IMR-90 (cell line): Measurements from ENCODE around the gene TWIST2. TPM values are rescaled to one million over a fixed set of nuclear protein-coding genes. Genes with fewer than 3 reads are reported as not detected.

Experiments used
- ATAC-seq: fragments of 200-7000 bp; cut with Tn5 transposase; 2 replicates; pipeline ENCODE4 v1.9.1; 2020; ENCODE audit warnings: low read depth, mild to moderate bottlenecking, moderate library complexity
- BruUV-seq: library from RNA; stranded (reverse); fragments of 400-500 nt; replicated peaks from 2 replicates; lab custom pipeline; 2021; lab: Mats Ljungman, UMichigan
- CTCF ChIA-PET: fragments of 300-600 bp; formaldehyde crosslinking; extraction: SDS; loops from one replicate; lab custom pipeline; 2021; ENCODE audit warnings: antibody characterized with exemption; lab: Yijun Ruan, JAX
- POLR2A ChIA-PET: fragments of 300-600 bp; sonication (Branson Sonifier 250); formaldehyde crosslinking; loops from one replicate; lab custom pipeline; 2022; ENCODE audit warnings: antibody characterized with exemption; ENCODE audit not compliant: unreplicated experiment; lab: Charles Lee
- DNase-seq: peaks from one replicate; pipeline ENCODE4 v3.0.0; 2013
- H2AFZ ChIP-seq: replicated peaks from 2 replicates; pipeline ENCODE3; 2013; ENCODE audit warnings: low read length, mild to moderate bottlenecking; ENCODE audit not compliant: poor library complexity
- H2AK5ac ChIP-seq: 2 replicates; pipeline ENCODE4 v1.6.1; 2013; ENCODE audit warnings: low read depth, low read length, inconsistent platforms
- H2AK9ac ChIP-seq: replicated peaks from 2 replicates; pipeline ENCODE3; 2013; ENCODE audit warnings: mild to moderate bottlenecking, low read depth, low read length, moderate library complexity; ENCODE audit not compliant: poor library complexity
- H2BK120ac ChIP-seq: 2 replicates; pipeline ENCODE4 v1.6.1; 2013; ENCODE audit warnings: low read depth, low read length, inconsistent platforms
- H2BK15ac ChIP-seq: 3 replicates; pipeline ENCODE4 v1.6.1; 2013; ENCODE audit warnings: low read depth, low read length, inconsistent platforms
- H2BK20ac ChIP-seq: 2 replicates; pipeline ENCODE4 v1.6.1; 2013; ENCODE audit warnings: low read depth, mild to moderate bottlenecking, inconsistent platforms, low read length, moderate library complexity
- H2BK5ac ChIP-seq: 2 replicates; pipeline ENCODE4 v1.6.1; 2013; ENCODE audit warnings: mild to moderate bottlenecking, low read depth, low read length, inconsistent platforms; ENCODE audit not compliant: poor library complexity, severe bottlenecking
- H3K14ac ChIP-seq: replicated peaks from 2 replicates; pipeline ENCODE4 v1.6.1; 2013; ENCODE audit warnings: low read depth, low read length, inconsistent platforms
- H3K18ac ChIP-seq: 2 replicates; pipeline ENCODE4 v1.6.1; 2013; ENCODE audit warnings: low read depth, low read length, control low read depth
- H3K23ac ChIP-seq: 2 replicates; pipeline ENCODE4 v1.6.1; 2013; ENCODE audit warnings: low read depth, low read length, inconsistent platforms
- H3K27ac ChIP-seq: 2 replicates; pipeline ENCODE4 v1.5.1; 2013; ENCODE audit warnings: mild to moderate bottlenecking, control low read depth, low read length; ENCODE audit not compliant: insufficient read depth
- H3K27me3 ChIP-seq: 2 replicates; pipeline ENCODE4 v1.6.1; 2013; ENCODE audit warnings: low read length; ENCODE audit not compliant: control insufficient read depth, insufficient read depth
- H3K36me3 ChIP-seq: 2 replicates; pipeline ENCODE4 v1.6.1; 2013; ENCODE audit warnings: low read length, mixed read lengths; ENCODE audit not compliant: control insufficient read depth, insufficient read depth
- H3K4ac ChIP-seq: 2 replicates; pipeline ENCODE4 v1.6.1; 2013; ENCODE audit warnings: low read depth, low read length, inconsistent platforms
- H3K4me1 ChIP-seq: 2 replicates; pipeline ENCODE4 v1.6.1; 2013; ENCODE audit warnings: low read length, mixed read lengths; ENCODE audit not compliant: control insufficient read depth, insufficient read depth
- H3K4me2 ChIP-seq: 2 replicates; pipeline ENCODE4 v1.6.1; 2013; ENCODE audit warnings: low read depth, mild to moderate bottlenecking, control low read depth, low read length, moderate library complexity
- H3K4me3 ChIP-seq: 2 replicates; pipeline ENCODE4 v1.5.1; 2013; ENCODE audit warnings: low read depth, mild to moderate bottlenecking, control low read depth, low read length, moderate library complexity; ENCODE audit not compliant: insufficient read depth
- H3K56ac ChIP-seq: 2 replicates; pipeline ENCODE4 v1.6.1; 2013; ENCODE audit warnings: low read length, inconsistent platforms; ENCODE audit not compliant: insufficient read depth; ENCODE audit errors: extremely low read depth
- H3K79me1 ChIP-seq, 2 experiments: 2 replicates each; pipeline ENCODE4 v1.6.1; 2013; ENCODE audit warnings: low read length in 2 of 2, inconsistent platforms in 1 of 2, low read depth in 1 of 2
- H3K9ac ChIP-seq: 2 replicates; pipeline ENCODE4 v1.6.1; 2013; ENCODE audit warnings: low read depth, low read length, control low read depth
- H3K9me1 ChIP-seq: 2 replicates; pipeline ENCODE4 v1.6.1; 2013; ENCODE audit warnings: low read length, inconsistent platforms; ENCODE audit not compliant: insufficient read depth
- H3K9me3 ChIP-seq: 2 replicates; pipeline ENCODE4 v1.6.1; 2013; ENCODE audit warnings: low read length; ENCODE audit not compliant: control insufficient read depth, insufficient read depth
- H4K20me1 ChIP-seq: 2 replicates; pipeline ENCODE4 v1.6.1; 2013; ENCODE audit warnings: low read length, inconsistent platforms; ENCODE audit not compliant: insufficient read depth
- H4K5ac ChIP-seq: 2 replicates; pipeline ENCODE4 v1.6.1; 2013; ENCODE audit warnings: mild to moderate bottlenecking, low read depth, low read length, control low read depth
- H4K8ac ChIP-seq, 2 experiments: 2 replicates each; pipeline ENCODE4 v1.6.1; 2013; ENCODE audit warnings: low read depth in 2 of 2, low read length in 2 of 2, control low read depth in 1 of 2, inconsistent platforms in 1 of 2
- H4K91ac ChIP-seq: 2 replicates; pipeline ENCODE4 v1.6.1; 2013; ENCODE audit warnings: low read depth, low read length, inconsistent platforms; ENCODE audit not compliant: insufficient read depth
- BHLHE40 ChIP-seq: fragments of 150-350 bp; IDR thresholded peaks from 2 replicates; pipeline ENCODE4 v1.6.1; 2016; ENCODE audit warnings: mild to moderate bottlenecking, low read depth, low read length
- CEBPB ChIP-seq: IDR thresholded peaks from 2 replicates; pipeline ENCODE4 v1.6.1; 2012; ENCODE audit warnings: low read depth, low read length, improper control_type of control experiment
- CHD1 ChIP-seq: IDR thresholded peaks from 2 replicates; pipeline ENCODE4 v1.6.1; 2012; ENCODE audit warnings: low read depth, low read length, improper control_type of control experiment
- CTCF ChIP-seq: conservative IDR thresholded peaks from 2 replicates; pipeline ENCODE4 v1.5.1; 2012; ENCODE audit warnings: mild to moderate bottlenecking, low read depth, low read length, improper control_type of control experiment
- ELK1 ChIP-seq: fragments of 150-350 bp; IDR thresholded peaks from 2 replicates; pipeline ENCODE4 v1.6.1; 2016; ENCODE audit warnings: low read depth, mild to moderate bottlenecking, low read length, moderate library complexity, borderline replicate concordance
- FOS ChIP-seq: fragments of 150-350 bp; IDR thresholded peaks from 2 replicates; pipeline ENCODE4 v1.6.1; 2016; ENCODE audit warnings: low read depth, low read length
- MAFK ChIP-seq: IDR thresholded peaks from 2 replicates; pipeline ENCODE4 v1.6.1; 2012; ENCODE audit warnings: low read depth, low read length, improper control_type of control experiment
- MAZ ChIP-seq: IDR thresholded peaks from 2 replicates; pipeline ENCODE4 v1.6.1; 2012; ENCODE audit warnings: low read depth, mild to moderate bottlenecking, low read length, improper control_type of control experiment, moderate library complexity, borderline replicate concordance
- MXI1 ChIP-seq: IDR thresholded peaks from 2 replicates; pipeline ENCODE4 v1.6.1; 2012; ENCODE audit warnings: low read depth, mild to moderate bottlenecking, low read length, moderate library complexity, borderline replicate concordance
- NFE2L2 ChIP-seq: fragments of 150-350 bp; IDR thresholded peaks from 2 replicates; pipeline ENCODE4 v1.6.1; 2016; ENCODE audit warnings: low read depth, mild to moderate bottlenecking, low read length
- POLR2A ChIP-seq: IDR thresholded peaks from 2 replicates; pipeline ENCODE4 v1.6.1; 2012; ENCODE audit warnings: mild to moderate bottlenecking, low read depth, low read length
- RAD21 ChIP-seq: IDR thresholded peaks from 2 replicates; pipeline ENCODE4 v1.6.1; 2012; ENCODE audit warnings: low read length, improper control_type of control experiment
- RCOR1 ChIP-seq: IDR thresholded peaks from 2 replicates; pipeline ENCODE4 v1.6.1; 2012; ENCODE audit warnings: mild to moderate bottlenecking, low read length, improper control_type of control experiment; ENCODE audit not compliant: insufficient replicate concordance
- RFX5 ChIP-seq: IDR thresholded peaks from 2 replicates; pipeline ENCODE4 v1.8.0; 2012; ENCODE audit warnings: low read depth, mild to moderate bottlenecking, low read length, moderate library complexity
- SMC3 ChIP-seq: fragments of 150-350 bp; IDR thresholded peaks from 2 replicates; pipeline ENCODE4 v1.6.1; 2016; ENCODE audit warnings: low read depth, mild to moderate bottlenecking, antibody characterized with exemption, low read length, moderate library complexity
- USF2 ChIP-seq: fragments of 150-350 bp; IDR thresholded peaks from 2 replicates; pipeline ENCODE4 v1.6.1; 2017; ENCODE audit warnings: mild to moderate bottlenecking, antibody characterized with exemption, low read length, low read depth
- WGBS, 2 experiments: methylation state at CpG; one replicate each; pipeline versions ENCODE4 v1.1.5 to v1.1.7; 2013; ENCODE audit warnings: missing lambda C conversion rate in 2 of 2; ENCODE audit not compliant: insufficient read length in 1 of 2; ENCODE audit errors: extremely low coverage in 2 of 2; 5-methylcytosine and 5-hydroxymethylcytosine counted together
- dilution Hi-C: fragments of 300-500 bp; cut with HindIII; formaldehyde crosslinking; loops from one replicate; pipeline ENCODE4 v1.14.3; 2018; ENCODE audit warnings: low sequenced_read_pairs; ENCODE audit not compliant: unreplicated experiment
- in situ Hi-C: fragments of 300-500 bp; cut with MboI; formaldehyde crosslinking; loops from 3 replicates; pipeline ENCODE4 v1.14.3; 2019; ENCODE audit warnings: low sequenced_read_pairs, inconsistent platforms, mixed read lengths
- intact Hi-C: fragments of 100-400 bp; cut with micrococcal nuclease; formaldehyde crosslinking; loops from 2 replicates; pipeline ENCODE4 v1.10.0; 2022
- polyA plus RNA-seq, 3 experiments: library from polyadenylated mRNA; depleted of rRNA; stranded (reverse); fragments of >200 nt; gene quantifications; 2 replicates each; pipeline ENCODE4 v1.2.3, GENCODE V29; 2012; ENCODE audit warnings: low replicate concordance in 1 of 3
- total RNA-seq: library from RNA; depleted of rRNA; stranded (reverse); fragments of >200 nt; gene quantifications from 2 replicates; pipeline ENCODE4 v1.2.3, GENCODE V29; 2012

Gene TWIST2
- total and polyA plus RNA-seq, 2 of the 4 experiments (the other 2 are of a cell fraction): 9.3 to 33.6 TPM

DNA sequence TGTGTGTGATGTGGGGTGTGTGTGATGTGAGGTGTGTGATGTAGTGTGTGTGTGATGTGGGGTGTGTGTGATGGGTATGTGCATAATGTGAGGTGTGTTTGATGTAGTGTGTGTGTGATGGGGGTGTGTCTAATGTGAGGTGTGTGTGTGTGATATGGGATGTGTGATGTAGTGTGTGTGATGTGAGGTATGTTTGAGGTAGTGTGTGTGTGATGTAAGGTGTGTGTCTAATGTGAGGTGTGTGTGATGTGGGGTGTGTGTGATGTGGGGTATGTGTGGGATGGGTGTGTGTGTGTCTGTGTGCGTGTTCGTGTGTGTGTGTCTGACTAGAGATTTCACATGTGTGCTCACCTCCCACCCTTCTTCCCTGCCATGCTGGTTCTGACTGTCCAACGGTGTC lies 56.3 kb downstream of the TWIST2 start:
- H2AK5ac ChIP-seq: peak overlapping the region; percentile 51; the same call in 1 of the 2 replicates
- no peak overlapping the region for H3K4ac ChIP-seq
- H3K9me3 ChIP-seq: no peaks in the 10 kb centered on the region
- no peak overlapping the region for H4K5ac ChIP-seq
- no peak overlapping the region for H3K4me2 ChIP-seq
- in situ Hi-C loops (no loop called here), dilution Hi-C loops (no loop called here), intact Hi-C loops (no loop called here)
- no peaks in the 10 kb centered on the region for H3K27me3 ChIP-seq
- WGBS, 2 experiments: no CpG with 5 or more reads among the region's 3 CpGs
- no peak overlapping the region for H3K9ac ChIP-seq
- H2AK9ac ChIP-seq: no peak overlapping the region
- no peak overlapping the region for H4K91ac ChIP-seq
- no peak overlapping the region for H2AFZ ChIP-seq
- ChIA-PET CTCF (no interaction called here), POLR2A (no interaction called here)
- TF ChIP-seq BHLHE40 (no peak), CEBPB (no peak), POLR2A (no peak), MAFK (no peak), NFE2L2 (no peak), ELK1 (no peak), CHD1 (no peak), CTCF (no peak), RAD21 (no peak), RFX5 (no peak), MAZ (no peak), MXI1 (no peak), FOS (no peak), USF2 (no peak), RCOR1 (no peak), SMC3 (no peak)
- H3K27ac ChIP-seq: no peak overlapping the region
- no peak overlapping the region for H3K18ac ChIP-seq
- H3K4me3 ChIP-seq: no peak overlapping the region
- H4K8ac ChIP-seq: no peak overlapping the region
- no peak overlapping the region for H3K56ac ChIP-seq
- ATAC-seq (no peak), DNase-seq (no peak)
- H2BK15ac ChIP-seq: no peak overlapping the region
- no TSS peak for BruUV-seq
- peak overlapping the region; percentile 51; the same call in 1 of the 2 replicates for H3K14ac ChIP-seq
- H3K23ac ChIP-seq: no peak overlapping the region
- H2BK20ac ChIP-seq: no peak overlapping the region
- peaks cover 62% of the 10 kb centered on the region for H3K9me1 ChIP-seq
- peaks cover 4% of the 10 kb centered on the region; the same call in 1 of the 2 replicates for H3K36me3 ChIP-seq
- H4K20me1 ChIP-seq: peaks cover 47% of the 10 kb centered on the region
- H2BK120ac ChIP-seq: no peak overlapping the region
- H3K4me1 ChIP-seq: peaks cover 11% of the 10 kb centered on the region
- peaks cover 47 to 77% of the 10 kb centered on the region in 2 experiments for H3K79me1 ChIP-seq
- peak overlapping the region; percentile 84 for H2BK5ac ChIP-seq
